ENCODE data around the gene GRIK1. TPM values are rescaled to one million over a fixed set of nuclear protein-coding genes. Genes with fewer than 3 reads are reported as not detected.

The GRIK1 gene
- total RNA-seq, 2 experiments from 2014 or later: not detected

- POLR2A ChIA-PET: no interaction called here
- Mint-ChIP-seq H3K27me3 (peaks cover 22% of the 10 kb centered on the region), H3K9me3 (peaks cover 3% of the 10 kb centered on the region), H3K4me3 (no peak overlapping the region), H3K4me1 (no peaks in the 10 kb centered on the region), H3K27ac (no peak overlapping the region), H3K36me3 (ENCODE audit: low read depth) (no peaks in the 10 kb centered on the region)
- CTCF ChIA-PET: no interaction called here
- DNase-seq: no peak
Observed at GRCh38 chr21:29942034-29942433, 2.2 kb upstream of the GRIK1 start.

GRCh38 chr21:29940991-29941390 lies 1.2 kb upstream of the GRIK1 start:
- ChIA-PET CTCF (no interaction called here), POLR2A (no interaction called here)
- Mint-ChIP-seq H3K27ac (no peak overlapping the region), H3K36me3 (ENCODE audit: low read depth) (no peaks in the 10 kb centered on the region), H3K9me3 (peaks cover 3% of the 10 kb centered on the region), H3K27me3 (peaks cover 22% of the 10 kb centered on the region), H3K4me1 (no peaks in the 10 kb centered on the region), H3K4me3 (no peak overlapping the region)
- no peak for DNase-seq

- no peak overlapping the region for H3K4me3 Mint-ChIP-seq
- CTCF ChIA-PET: no interaction called here
- peaks cover 3% of the 10 kb centered on the region for H3K9me3 Mint-ChIP-seq
- no peak for DNase-seq
- POLR2A ChIA-PET: no interaction called here
- no peaks in the 10 kb centered on the region for H3K4me1 Mint-ChIP-seq
- H3K27ac Mint-ChIP-seq: no peak overlapping the region
- no peaks in the 10 kb centered on the region for H3K36me3 Mint-ChIP-seq (ENCODE audit: low read depth)
- H3K27me3 Mint-ChIP-seq: peaks cover 22% of the 10 kb centered on the region
Observed at GRCh38 chr21:29940361-29940760, 565 bp upstream of the GRIK1 start.

- H3K4me3 Mint-ChIP-seq: no peak overlapping the region
- no peaks in the 10 kb centered on the region for H3K36me3 Mint-ChIP-seq (ENCODE audit: low read depth)
- ChIA-PET CTCF (no interaction called here), POLR2A (no interaction called here)
- peaks cover 3% of the 10 kb centered on the region for H3K9me3 Mint-ChIP-seq
- no peak for DNase-seq
- no peak overlapping the region for H3K27ac Mint-ChIP-seq
- no peaks in the 10 kb centered on the region for H3K4me1 Mint-ChIP-seq
- H3K27me3 Mint-ChIP-seq: peaks cover 22% of the 10 kb centered on the region
Observed at GRCh38 chr21:29939104-29939923, 482 bp downstream of the GRIK1 start.

- H3K9me3 Mint-ChIP-seq: peaks cover 3% of the 10 kb centered on the region
- H3K4me3 Mint-ChIP-seq: no peak overlapping the region
- no peaks in the 10 kb centered on the region for H3K4me1 Mint-ChIP-seq
- ChIA-PET POLR2A (no interaction called here), CTCF (no interaction called here)
- no peaks in the 10 kb centered on the region for H3K36me3 Mint-ChIP-seq (ENCODE audit: low read depth)
- no peak overlapping the region for H3K27ac Mint-ChIP-seq
- H3K27me3 Mint-ChIP-seq: peaks cover 22% of the 10 kb centered on the region
- no peak for DNase-seq
Observed at GRCh38 chr21:29938776-29939103, 1.1 kb downstream of the GRIK1 start.

- peaks cover 3% of the 10 kb centered on the region for H3K27me3 Mint-ChIP-seq
- H3K27ac Mint-ChIP-seq: no peak overlapping the region
- no peak for DNase-seq
- ChIA-PET CTCF (no interaction called here), POLR2A (no interaction called here)
- H3K4me1 Mint-ChIP-seq: no peaks in the 10 kb centered on the region
- no peak overlapping the region for H3K4me3 Mint-ChIP-seq
- H3K36me3 Mint-ChIP-seq (ENCODE audit: low read depth): no peaks in the 10 kb centered on the region
- peaks cover 2% of the 10 kb centered on the region for H3K9me3 Mint-ChIP-seq
Observed at GRCh38 chr21:29933088-29933487, 6.7 kb downstream of the GRIK1 start.

GRCh38 chr21:29928537-29928936 lies 11.3 kb downstream of the GRIK1 start:
- Mint-ChIP-seq H3K9me3 (no peaks in the 10 kb centered on the region), H3K27ac (no peak overlapping the region), H3K4me3 (no peak overlapping the region), H3K27me3 (no peaks in the 10 kb centered on the region), H3K4me1 (no peaks in the 10 kb centered on the region), H3K36me3 (ENCODE audit: low read depth) (no peaks in the 10 kb centered on the region)
- DNase-seq: no peak
- ChIA-PET CTCF (no interaction called here), POLR2A (no interaction called here)

- POLR2A ChIA-PET: no interaction called here
- Mint-ChIP-seq H3K4me3 (no peak overlapping the region), H3K27me3 (no peaks in the 10 kb centered on the region), H3K4me1 (no peaks in the 10 kb centered on the region), H3K9me3 (no peaks in the 10 kb centered on the region), H3K36me3 (ENCODE audit: low read depth) (no peaks in the 10 kb centered on the region), H3K27ac (no peak overlapping the region)
- CTCF ChIA-PET: no interaction called here
- no peak for DNase-seq
Observed at GRCh38 chr21:29920938-29921337, 18.9 kb downstream of the GRIK1 start.

- POLR2A ChIA-PET: no interaction called here
- no peaks in the 10 kb centered on the region for H3K27me3 Mint-ChIP-seq
- CTCF ChIA-PET: no interaction called here
Observed at GRCh38 chr21:29914326-29914725, 25.5 kb downstream of the GRIK1 start.

GRCh38 chr21:29909571-29909970 lies 30.2 kb downstream of the GRIK1 start:
- Mint-ChIP-seq H3K9me3 (peaks cover 3% of the 10 kb centered on the region), H3K27ac (no peak overlapping the region), H3K4me3 (no peak overlapping the region), H3K4me1 (no peaks in the 10 kb centered on the region), H3K27me3 (peaks cover 2% of the 10 kb centered on the region), H3K36me3 (ENCODE audit: low read depth) (no peaks in the 10 kb centered on the region)
- ChIA-PET POLR2A (no interaction called here), CTCF (no interaction called here)
- no peak for DNase-seq

More at GRCh38 chr21:29914326-29914725, 25.5 kb downstream of the GRIK1 start:
- DNase-seq: no peak
- Mint-ChIP-seq H3K27ac (no peak overlapping the region), H3K36me3 (ENCODE audit: low read depth) (no peaks in the 10 kb centered on the region), H3K9me3 (peaks cover 5% of the 10 kb centered on the region), H3K4me3 (no peak overlapping the region), H3K4me1 (no peaks in the 10 kb centered on the region)

- no peaks in the 10 kb centered on the region for H3K4me1 Mint-ChIP-seq
- ChIA-PET CTCF (no interaction called here), POLR2A (no interaction called here)
Observed at GRCh38 chr21:29904359-29905282, 35.2 kb downstream of the GRIK1 start.

GRCh38 chr21:29896884-29897283 lies 42.9 kb downstream of the GRIK1 start:
- DNase-seq: no peak
- CTCF ChIA-PET: no interaction called here
- POLR2A ChIA-PET: no interaction called here

More at GRCh38 chr21:29904359-29905282, 35.2 kb downstream of the GRIK1 start:
- Mint-ChIP-seq H3K4me3 (no peak overlapping the region), H3K36me3 (ENCODE audit: low read depth) (no peaks in the 10 kb centered on the region), H3K27ac (no peak overlapping the region), H3K27me3 (peaks cover 2% of the 10 kb centered on the region), H3K9me3 (peaks cover 2% of the 10 kb centered on the region)
- DNase-seq: no peak

GRCh38 chr21:29893687-29894086 lies 46.1 kb downstream of the GRIK1 start:
- CTCF ChIA-PET: no interaction called here
- H3K27me3 Mint-ChIP-seq: no peaks in the 10 kb centered on the region
- no peaks in the 10 kb centered on the region for H3K4me1 Mint-ChIP-seq
- POLR2A ChIA-PET: no interaction called here
- H3K9me3 Mint-ChIP-seq: no peaks in the 10 kb centered on the region
- no peaks in the 10 kb centered on the region for H3K36me3 Mint-ChIP-seq (ENCODE audit: low read depth)
- H3K27ac Mint-ChIP-seq: no peak overlapping the region
- H3K4me3 Mint-ChIP-seq: no peak overlapping the region
- no peak for DNase-seq

More at GRCh38 chr21:29896884-29897283, 42.9 kb downstream of the GRIK1 start:
- no peaks in the 10 kb centered on the region for H3K27me3 Mint-ChIP-seq
- no peaks in the 10 kb centered on the region for H3K36me3 Mint-ChIP-seq (ENCODE audit: low read depth)
- no peak overlapping the region for H3K27ac Mint-ChIP-seq
- no peaks in the 10 kb centered on the region for H3K4me1 Mint-ChIP-seq
- H3K9me3 Mint-ChIP-seq: no peaks in the 10 kb centered on the region
- H3K4me3 Mint-ChIP-seq: no peak overlapping the region

GRCh38 chr21:29892379-29892778 lies 47.4 kb downstream of the GRIK1 start:
- no peaks in the 10 kb centered on the region for H3K27me3 Mint-ChIP-seq
- ChIA-PET POLR2A (no interaction called here), CTCF (no interaction called here)
- H3K36me3 Mint-ChIP-seq (ENCODE audit: low read depth): no peaks in the 10 kb centered on the region
- no peak overlapping the region for H3K27ac Mint-ChIP-seq
- no peaks in the 10 kb centered on the region for H3K9me3 Mint-ChIP-seq
- H3K4me3 Mint-ChIP-seq: no peak overlapping the region
- no peak for DNase-seq
- H3K4me1 Mint-ChIP-seq: no peaks in the 10 kb centered on the region

Measured in activated CD4-positive, alpha-beta memory T cell treated with anti-CD3 and anti-CD28 coated beads, Interleukin-2, amount 10 ng/mL, durations not matched to agents 7 days and 5 days (primary cell).